SK-N-SH treated with all-trans-retinoic acid at 6 μM for 48 hours (cell line): Measurements from ENCODE around the gene GUCA2B.

Experiments used
- ATAC-seq: fragments of 200-7000 bp; cut with Tn5 transposase; 3 replicates; pipeline ENCODE4 v1.9.1; 2020; ENCODE audit warnings: mild to moderate bottlenecking, moderate library complexity
- ARNTL ChIP-seq: fragments of 450-650 bp; formaldehyde crosslinking; IDR thresholded peaks from 2 replicates; pipeline ENCODE4 v1.5.0; 2020; ENCODE audit warnings: low read depth, mild to moderate bottlenecking, moderate library complexity, borderline replicate concordance
- BACH2 ChIP-seq: fragments of 250-450 bp; sonication (Bioruptor Pico); IDR thresholded peaks from 2 replicates; pipeline ENCODE4 v1.9.0; 2021; ENCODE audit warnings: mild to moderate bottlenecking, borderline replicate concordance
- CSDC2 ChIP-seq: fragments of 250-450 bp; sonication (Bioruptor Pico); IDR thresholded peaks from 2 replicates; pipeline ENCODE4 v1.5.0; 2020; ENCODE audit warnings: mild to moderate bottlenecking, moderate library complexity
- ESRRG ChIP-seq: fragments of 250-450 bp; sonication (Bioruptor Pico); IDR thresholded peaks from 2 replicates; pipeline ENCODE4 v1.6.1; 2021; ENCODE audit warnings: mild to moderate bottlenecking
- GLIS3 ChIP-seq: fragments of 250-450 bp; sonication (Bioruptor Pico); IDR thresholded peaks from 2 replicates; pipeline ENCODE4 v1.5.0; 2020; ENCODE audit warnings: mild to moderate bottlenecking, moderate library complexity
- ISL1 ChIP-seq: fragments of 250-450 bp; sonication (Bioruptor Pico); IDR thresholded peaks from 2 replicates; pipeline ENCODE4 v2.1.2; 2022; ENCODE audit warnings: mild to moderate bottlenecking, moderate library complexity
- OSR1 ChIP-seq: fragments of 250-450 bp; sonication (Bioruptor Pico); IDR thresholded peaks from 2 replicates; pipeline ENCODE4 v1.8.0; 2022; ENCODE audit warnings: moderate library complexity, mild to moderate bottlenecking, inconsistent platforms
- PPARA ChIP-seq: fragments of 250-450 bp; sonication (Bioruptor Pico); IDR thresholded peaks from 2 replicates; pipeline ENCODE4 v1.5.0; 2020; ENCODE audit warnings: mild to moderate bottlenecking, borderline replicate concordance
- RARB ChIP-seq: fragments of 250-450 bp; sonication (Bioruptor Pico); IDR thresholded peaks from 2 replicates; pipeline ENCODE4 v1.8.0; 2021; ENCODE audit warnings: mild to moderate bottlenecking, moderate library complexity
- SNAI2 ChIP-seq: fragments of 250-450 bp; sonication (Bioruptor Pico); IDR thresholded peaks from 2 replicates; pipeline ENCODE4 v1.5.0; 2020; ENCODE audit warnings: mild to moderate bottlenecking, moderate library complexity
- TCF4 ChIP-seq: fragments of 250-450 bp; sonication (Bioruptor Pico); IDR thresholded peaks from 2 replicates; pipeline ENCODE4 v1.8.0; 2021; ENCODE audit warnings: mild to moderate bottlenecking, moderate library complexity, borderline replicate concordance
- TOX ChIP-seq: fragments of 250-450 bp; sonication (Bioruptor Pico); IDR thresholded peaks from 2 replicates; pipeline ENCODE4 v1.8.0; 2021; ENCODE audit warnings: mild to moderate bottlenecking, moderate library complexity, borderline replicate concordance
- ZFP3 ChIP-seq: fragments of 250-450 bp; sonication (Bioruptor Pico); IDR thresholded peaks from 2 replicates; pipeline ENCODE4 v1.5.0; 2020; ENCODE audit warnings: mild to moderate bottlenecking, moderate library complexity
- ZFP30 ChIP-seq: fragments of 450-650 bp; formaldehyde crosslinking; IDR thresholded peaks from 2 replicates; pipeline ENCODE4 v1.5.0; 2022; ENCODE audit warnings: mild to moderate bottlenecking, moderate library complexity
- ZNF565 ChIP-seq: fragments of 450-650 bp; formaldehyde crosslinking; conservative IDR thresholded peaks from 2 replicates; pipeline ENCODE4 v1.5.0; 2020; ENCODE audit warnings: low read depth, mild to moderate bottlenecking, moderate library complexity
- ZNF70 ChIP-seq: fragments of 450-650 bp; formaldehyde crosslinking; IDR thresholded peaks from 2 replicates; pipeline ENCODE4 v1.5.0; 2020; ENCODE audit warnings: mild to moderate bottlenecking, moderate library complexity
- ZNF8 ChIP-seq: fragments of 450-650 bp; formaldehyde crosslinking; IDR thresholded peaks from 2 replicates; pipeline ENCODE4 v1.5.0; 2020; ENCODE audit warnings: mild to moderate bottlenecking, moderate library complexity
- TF ChIP-seq, protein P1 (sequence below): fragments of 250-450 bp; sonication (Bioruptor Pico); IDR thresholded peaks from 2 replicates; pipeline ENCODE4 v1.8.0; 2020; ENCODE audit warnings: mild to moderate bottlenecking, moderate library complexity, borderline replicate concordance
- TF ChIP-seq, protein P2 (sequence below): fragments of 250-450 bp; sonication (Bioruptor Pico); IDR thresholded peaks from 2 replicates; pipeline ENCODE4 v1.5.1; 2021; ENCODE audit warnings: mild to moderate bottlenecking, moderate library complexity
- TF ChIP-seq, protein P3 (sequence below): fragments of 250-450 bp; sonication (Bioruptor Pico); IDR thresholded peaks from 2 replicates; pipeline ENCODE4 v1.5.1; 2020; ENCODE audit warnings: low read depth, mild to moderate bottlenecking, moderate library complexity
- TF ChIP-seq, protein P4 (sequence below): fragments of 250-450 bp; sonication (Bioruptor Pico); IDR thresholded peaks from 2 replicates; pipeline ENCODE4 v1.8.0; 2021; ENCODE audit warnings: low read depth, mild to moderate bottlenecking, moderate library complexity, borderline replicate concordance
- TF ChIP-seq, protein P5 (sequence below): fragments of 250-450 bp; sonication (Bioruptor Pico); IDR thresholded peaks from 2 replicates; pipeline ENCODE4 v1.5.0; 2020; ENCODE audit warnings: mild to moderate bottlenecking, moderate library complexity

GUCA2B gene

DNA sequence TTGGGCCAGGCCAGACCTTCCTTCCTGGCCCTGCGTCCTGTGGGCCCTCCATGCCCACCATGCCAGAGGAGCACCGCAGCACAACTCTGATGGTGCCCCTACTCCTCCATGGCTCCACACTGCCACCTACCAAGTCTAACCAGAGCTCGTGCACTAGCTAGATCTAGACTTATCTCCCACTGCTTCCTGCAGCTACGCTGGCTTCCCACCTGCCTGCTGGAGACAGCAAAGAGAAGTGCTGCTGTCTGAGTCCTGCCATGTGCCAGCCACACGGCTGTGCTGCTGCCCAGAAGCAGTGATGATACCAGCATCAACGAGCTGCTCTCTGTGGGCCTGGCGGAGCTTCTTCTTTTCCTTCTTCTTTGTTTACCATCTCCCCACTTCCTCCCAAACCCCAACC is 4.5 kb downstream of the GUCA2B start:
- peak; percentile 18; the same call in 1 of the 3 replicates for ATAC-seq
- TF ChIP-seq ZNF565 (CRISPR knock-in tag) (no peak), CSDC2 (CRISPR knock-in tag) (no peak), TOX (no peak), ZFP30 (CRISPR knock-in tag) (no peak), RARB (CRISPR knock-in tag) (no peak), ESRRG (CRISPR knock-in tag) (no peak), GLIS3 (CRISPR knock-in tag) (no peak), PPARA (no peak)
- TF ChIP-seq, protein P1, sequence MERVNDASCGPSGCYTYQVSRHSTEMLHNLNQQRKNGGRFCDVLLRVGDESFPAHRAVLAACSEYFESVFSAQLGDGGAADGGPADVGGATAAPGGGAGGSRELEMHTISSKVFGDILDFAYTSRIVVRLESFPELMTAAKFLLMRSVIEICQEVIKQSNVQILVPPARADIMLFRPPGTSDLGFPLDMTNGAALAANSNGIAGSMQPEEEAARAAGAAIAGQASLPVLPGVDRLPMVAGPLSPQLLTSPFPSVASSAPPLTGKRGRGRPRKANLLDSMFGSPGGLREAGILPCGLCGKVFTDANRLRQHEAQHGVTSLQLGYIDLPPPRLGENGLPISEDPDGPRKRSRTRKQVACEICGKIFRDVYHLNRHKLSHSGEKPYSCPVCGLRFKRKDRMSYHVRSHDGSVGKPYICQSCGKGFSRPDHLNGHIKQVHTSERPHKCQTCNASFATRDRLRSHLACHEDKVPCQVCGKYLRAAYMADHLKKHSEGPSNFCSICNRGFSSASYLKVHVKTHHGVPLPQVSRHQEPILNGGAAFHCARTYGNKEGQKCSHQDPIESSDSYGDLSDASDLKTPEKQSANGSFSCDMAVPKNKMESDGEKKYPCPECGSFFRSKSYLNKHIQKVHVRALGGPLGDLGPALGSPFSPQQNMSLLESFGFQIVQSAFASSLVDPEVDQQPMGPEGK (CRISPR knock-in tag): no peak
- TF ChIP-seq, protein P2, sequence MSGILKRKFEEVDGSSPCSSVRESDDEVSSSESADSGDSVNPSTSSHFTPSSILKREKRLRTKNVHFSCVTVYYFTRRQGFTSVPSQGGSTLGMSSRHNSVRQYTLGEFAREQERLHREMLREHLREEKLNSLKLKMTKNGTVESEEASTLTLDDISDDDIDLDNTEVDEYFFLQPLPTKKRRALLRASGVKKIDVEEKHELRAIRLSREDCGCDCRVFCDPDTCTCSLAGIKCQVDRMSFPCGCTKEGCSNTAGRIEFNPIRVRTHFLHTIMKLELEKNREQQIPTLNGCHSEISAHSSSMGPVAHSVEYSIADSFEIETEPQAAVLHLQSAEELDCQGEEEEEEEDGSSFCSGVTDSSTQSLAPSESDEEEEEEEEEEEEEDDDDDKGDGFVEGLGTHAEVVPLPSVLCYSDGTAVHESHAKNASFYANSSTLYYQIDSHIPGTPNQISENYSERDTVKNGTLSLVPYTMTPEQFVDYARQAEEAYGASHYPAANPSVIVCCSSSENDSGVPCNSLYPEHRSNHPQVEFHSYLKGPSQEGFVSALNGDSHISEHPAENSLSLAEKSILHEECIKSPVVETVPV (CRISPR knock-in tag): no peak

DNA sequence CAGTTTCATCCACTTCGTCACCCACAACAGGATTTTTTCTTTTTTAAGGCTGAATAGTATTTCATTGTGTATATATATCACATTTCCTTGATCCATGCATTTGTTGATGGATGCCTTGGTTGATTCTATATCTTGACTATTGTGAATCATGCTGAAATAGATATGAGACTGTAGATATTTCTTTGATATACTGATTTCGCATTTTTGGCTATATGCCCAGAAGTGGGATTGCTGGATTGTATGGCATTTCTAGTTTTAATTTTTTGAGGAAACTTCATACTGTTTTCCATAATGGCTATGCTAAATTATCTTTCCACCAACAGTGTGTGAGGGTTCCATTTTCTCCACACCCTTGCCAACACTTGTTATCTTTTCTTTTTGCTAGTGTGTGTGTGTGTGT is 5.0 kb downstream of the GUCA2B start:
- ATAC-seq: no peak
- TF ChIP-seq ZNF70 (CRISPR knock-in tag): no peak
- TF ChIP-seq, protein P1 (CRISPR knock-in tag): no peak
- TF ChIP-seq, all 23 proteins: peak for 0

DNA sequence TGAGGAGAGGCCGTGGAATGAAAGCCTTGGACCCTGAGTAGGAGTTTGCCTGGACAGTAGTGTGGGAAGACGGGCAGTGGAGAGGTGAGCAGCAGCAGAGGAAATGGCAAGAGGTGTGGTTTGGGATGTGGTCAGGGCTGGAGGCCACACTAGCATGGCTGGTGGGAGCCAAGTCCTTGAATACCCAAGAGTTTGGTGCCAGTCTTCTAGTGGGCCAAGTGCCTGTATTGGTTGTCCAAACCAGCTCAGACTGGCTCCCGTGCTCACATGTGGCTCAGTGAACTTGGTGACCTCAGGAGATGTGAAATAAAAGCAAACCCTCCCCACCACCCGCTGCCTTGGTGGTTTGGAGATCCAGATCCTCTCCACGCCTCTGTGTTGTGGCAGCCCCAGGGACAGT is 9.0 kb downstream of the GUCA2B start:
- no peak for ATAC-seq
- TF ChIP-seq TCF4 (CRISPR knock-in tag): no peak
- TF ChIP-seq, protein P3, sequence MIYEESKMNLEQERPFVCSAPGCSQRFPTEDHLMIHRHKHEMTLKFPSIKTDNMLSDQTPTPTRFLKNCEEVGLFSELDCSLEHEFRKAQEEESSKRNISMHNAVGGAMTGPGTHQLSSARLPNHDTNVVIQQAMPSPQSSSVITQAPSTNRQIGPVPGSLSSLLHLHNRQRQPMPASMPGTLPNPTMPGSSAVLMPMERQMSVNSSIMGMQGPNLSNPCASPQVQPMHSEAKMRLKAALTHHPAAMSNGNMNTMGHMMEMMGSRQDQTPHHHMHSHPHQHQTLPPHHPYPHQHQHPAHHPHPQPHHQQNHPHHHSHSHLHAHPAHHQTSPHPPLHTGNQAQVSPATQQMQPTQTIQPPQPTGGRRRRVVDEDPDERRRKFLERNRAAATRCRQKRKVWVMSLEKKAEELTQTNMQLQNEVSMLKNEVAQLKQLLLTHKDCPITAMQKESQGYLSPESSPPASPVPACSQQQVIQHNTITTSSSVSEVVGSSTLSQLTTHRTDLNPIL: no peak
- no peak for TF ChIP-seq OSR1
- TF ChIP-seq CSDC2 (CRISPR knock-in tag): no peak
- TF ChIP-seq, protein P1 (CRISPR knock-in tag): no peak
- TF ChIP-seq ZNF565 (CRISPR knock-in tag): no peak
- TF ChIP-seq GLIS3 (CRISPR knock-in tag): no peak
- TF ChIP-seq PPARA: no peak
- TF ChIP-seq ARNTL (CRISPR knock-in tag): no peak
- TF ChIP-seq ZNF70 (CRISPR knock-in tag): no peak
- no peak for TF ChIP-seq ISL1
- no peak for TF ChIP-seq ZNF8 (CRISPR knock-in tag)
- TF ChIP-seq, protein P4, sequence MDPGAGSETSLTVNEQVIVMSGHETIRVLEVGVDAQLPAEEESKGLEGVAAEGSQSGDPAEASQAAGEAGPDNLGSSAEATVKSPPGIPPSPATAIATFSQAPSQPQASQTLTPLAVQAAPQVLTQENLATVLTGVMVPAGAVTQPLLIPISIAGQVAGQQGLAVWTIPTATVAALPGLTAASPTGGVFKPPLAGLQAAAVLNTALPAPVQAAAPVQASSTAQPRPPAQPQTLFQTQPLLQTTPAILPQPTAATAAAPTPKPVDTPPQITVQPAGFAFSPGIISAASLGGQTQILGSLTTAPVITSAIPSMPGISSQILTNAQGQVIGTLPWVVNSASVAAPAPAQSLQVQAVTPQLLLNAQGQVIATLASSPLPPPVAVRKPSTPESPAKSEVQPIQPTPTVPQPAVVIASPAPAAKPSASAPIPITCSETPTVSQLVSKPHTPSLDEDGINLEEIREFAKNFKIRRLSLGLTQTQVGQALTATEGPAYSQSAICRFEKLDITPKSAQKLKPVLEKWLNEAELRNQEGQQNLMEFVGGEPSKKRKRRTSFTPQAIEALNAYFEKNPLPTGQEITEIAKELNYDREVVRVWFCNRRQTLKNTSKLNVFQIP (CRISPR knock-in tag): no peak
- TF ChIP-seq, protein P5, sequence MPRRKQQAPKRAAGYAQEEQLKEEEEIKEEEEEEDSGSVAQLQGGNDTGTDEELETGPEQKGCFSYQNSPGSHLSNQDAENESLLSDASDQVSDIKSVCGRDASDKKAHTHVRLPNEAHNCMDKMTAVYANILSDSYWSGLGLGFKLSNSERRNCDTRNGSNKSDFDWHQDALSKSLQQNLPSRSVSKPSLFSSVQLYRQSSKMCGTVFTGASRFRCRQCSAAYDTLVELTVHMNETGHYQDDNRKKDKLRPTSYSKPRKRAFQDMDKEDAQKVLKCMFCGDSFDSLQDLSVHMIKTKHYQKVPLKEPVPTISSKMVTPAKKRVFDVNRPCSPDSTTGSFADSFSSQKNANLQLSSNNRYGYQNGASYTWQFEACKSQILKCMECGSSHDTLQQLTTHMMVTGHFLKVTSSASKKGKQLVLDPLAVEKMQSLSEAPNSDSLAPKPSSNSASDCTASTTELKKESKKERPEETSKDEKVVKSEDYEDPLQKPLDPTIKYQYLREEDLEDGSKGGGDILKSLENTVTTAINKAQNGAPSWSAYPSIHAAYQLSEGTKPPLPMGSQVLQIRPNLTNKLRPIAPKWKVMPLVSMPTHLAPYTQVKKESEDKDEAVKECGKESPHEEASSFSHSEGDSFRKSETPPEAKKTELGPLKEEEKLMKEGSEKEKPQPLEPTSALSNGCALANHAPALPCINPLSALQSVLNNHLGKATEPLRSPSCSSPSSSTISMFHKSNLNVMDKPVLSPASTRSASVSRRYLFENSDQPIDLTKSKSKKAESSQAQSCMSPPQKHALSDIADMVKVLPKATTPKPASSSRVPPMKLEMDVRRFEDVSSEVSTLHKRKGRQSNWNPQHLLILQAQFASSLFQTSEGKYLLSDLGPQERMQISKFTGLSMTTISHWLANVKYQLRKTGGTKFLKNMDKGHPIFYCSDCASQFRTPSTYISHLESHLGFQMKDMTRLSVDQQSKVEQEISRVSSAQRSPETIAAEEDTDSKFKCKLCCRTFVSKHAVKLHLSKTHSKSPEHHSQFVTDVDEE (CRISPR knock-in tag): no peak
- TF ChIP-seq TOX: no peak
- no peak for TF ChIP-seq RARB (CRISPR knock-in tag)
- no peak for TF ChIP-seq ZFP3
- TF ChIP-seq BACH2: no peak
- TF ChIP-seq SNAI2: no peak
- no peak for TF ChIP-seq ZFP30 (CRISPR knock-in tag)
- TF ChIP-seq, all 23 proteins: peak for 0
